GM18498 (cell line): ENCODE measurements around the gene CTXN1.
"Not testable (repeated sequence)": the region's sequence is repeated elsewhere in the genome, so short reads cannot be mapped to it uniquely, and the experiment has no call there.

ENCODE experiments used
- ATAC-seq: cut with Tn5 transposase; IDR thresholded peaks from one replicate; pipeline ENCODE4 v1.9.1; 2021; ENCODE audit warnings: mild to moderate bottlenecking, moderate library complexity; ENCODE audit not compliant: unreplicated experiment

The CTXN1 gene

DNA sequence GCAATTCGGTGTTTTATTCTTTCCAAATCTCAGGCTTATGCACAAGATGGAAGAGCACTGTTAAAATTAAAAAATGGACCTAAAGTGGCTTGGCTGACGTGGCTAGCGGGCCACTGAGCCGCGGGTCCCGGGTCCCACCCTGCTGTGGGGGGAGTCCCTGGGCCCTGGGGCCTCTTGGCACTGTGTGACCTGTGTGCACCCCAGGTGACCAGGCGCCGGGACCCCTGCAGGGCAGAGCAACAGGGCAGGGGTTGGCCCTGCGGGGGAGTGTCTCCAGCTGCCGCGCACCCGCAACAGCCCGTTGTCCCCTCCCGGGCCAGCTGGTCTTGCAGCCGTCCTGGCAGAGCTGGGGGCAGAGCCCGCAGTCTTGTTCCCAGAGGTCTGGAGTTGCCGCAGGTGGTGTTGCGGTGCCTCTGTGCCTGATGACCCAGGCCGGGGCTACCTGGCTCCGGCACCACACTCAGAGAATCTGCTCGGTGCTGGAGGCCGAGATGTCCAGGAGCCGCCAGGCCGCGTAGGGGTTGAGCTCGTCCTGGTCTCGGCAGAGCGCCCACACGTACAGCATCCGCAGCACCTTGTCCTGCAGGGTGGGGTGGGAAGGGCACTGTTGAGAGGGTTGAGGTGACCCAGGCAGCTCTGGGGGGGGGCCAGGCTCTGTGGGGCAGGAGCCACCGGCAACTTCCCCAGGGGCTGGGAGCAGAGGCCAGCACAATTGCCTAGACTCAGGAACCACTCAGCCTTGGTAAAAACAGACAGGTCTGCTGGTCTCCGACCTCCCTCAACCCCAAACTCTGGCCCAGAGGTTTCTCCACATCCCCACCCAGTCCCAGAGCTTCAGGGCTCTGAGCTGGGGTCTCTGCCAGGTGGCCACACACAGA is 1.0 kb upstream of the CTXN1 start:
- ATAC-seq: no peak

DNA sequence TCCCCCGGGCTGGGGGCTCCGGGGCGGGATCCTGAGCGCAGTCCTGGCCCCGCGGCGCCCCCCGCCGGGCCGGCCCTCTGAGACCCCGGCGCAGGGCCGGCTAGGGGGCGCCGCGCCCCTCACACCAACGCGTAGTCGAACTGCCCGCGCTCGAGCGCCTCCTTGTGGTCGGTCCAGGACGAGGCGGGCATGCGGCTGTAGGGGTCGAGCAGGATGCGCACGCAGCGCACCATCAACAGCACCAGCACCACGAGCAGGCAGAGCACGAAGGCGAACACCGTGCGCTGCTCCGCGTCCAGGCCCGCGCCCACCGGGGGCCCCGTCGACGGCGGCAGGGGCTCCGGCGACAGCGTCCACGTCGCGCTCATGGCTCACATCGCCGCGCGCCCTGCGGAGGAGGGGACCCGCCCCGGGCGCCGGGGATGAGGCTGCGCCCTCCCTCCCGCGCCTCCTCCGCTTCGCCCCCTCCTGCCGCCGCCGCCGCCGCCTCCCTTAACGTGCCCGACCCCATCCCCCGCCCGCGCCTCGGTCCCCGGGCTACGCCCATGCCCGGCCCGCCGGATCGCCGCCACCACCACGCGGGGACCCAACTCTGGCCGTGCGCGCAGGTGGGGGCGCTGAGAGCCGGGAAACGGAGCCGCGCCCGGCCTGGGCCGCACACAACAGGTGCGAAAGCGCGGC is 624 bp downstream of the CTXN1 start:
- ATAC-seq: no peak

DNA sequence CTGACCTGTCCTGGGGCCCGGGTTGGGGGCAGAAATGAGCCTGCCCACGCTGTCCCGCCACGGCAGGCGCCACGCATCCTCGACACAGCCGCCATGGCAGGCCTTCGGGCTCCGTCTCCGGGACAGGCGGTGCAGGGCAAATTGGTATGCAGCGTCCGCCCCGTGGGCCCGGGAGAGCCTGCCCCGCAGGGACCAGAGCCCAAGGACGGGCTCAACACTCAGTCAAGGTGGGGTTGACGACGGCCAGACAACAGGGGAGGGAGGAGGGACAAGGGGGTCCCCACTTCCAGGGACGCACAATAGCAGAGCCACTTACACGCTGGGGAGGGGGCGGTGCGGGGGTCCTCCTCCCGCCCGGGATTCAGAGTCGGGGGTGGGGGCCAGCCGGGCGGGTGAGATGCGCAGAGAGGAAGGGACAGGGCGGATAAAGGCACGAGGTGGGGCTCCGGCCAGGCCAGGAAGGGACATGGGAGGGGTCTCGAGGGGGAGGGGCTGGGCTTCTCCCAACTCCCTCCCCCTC is 1.2 kb downstream of the CTXN1 start:
- ATAC-seq: no peak

DNA sequence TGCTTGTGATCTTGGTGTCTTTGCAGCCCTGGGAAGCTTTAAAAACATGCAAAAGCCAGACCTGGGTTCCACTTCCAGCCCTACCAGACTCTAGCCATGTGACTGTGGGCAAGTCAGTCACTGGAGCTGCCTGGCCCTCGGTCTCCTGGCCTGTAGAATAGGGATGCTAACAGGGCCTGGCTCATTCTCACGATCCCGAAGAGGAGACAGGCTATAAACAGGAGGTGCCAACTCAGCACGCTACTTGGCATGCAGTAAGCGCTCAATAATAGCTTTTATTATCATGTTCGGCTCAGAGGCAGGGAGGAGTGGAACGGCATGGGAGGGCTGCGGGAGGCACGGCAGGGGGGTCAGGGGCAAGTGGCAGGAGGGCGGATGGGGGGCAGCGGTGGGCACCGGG is 1.7 kb downstream of the CTXN1 start:
- ATAC-seq: no peak

DNA sequence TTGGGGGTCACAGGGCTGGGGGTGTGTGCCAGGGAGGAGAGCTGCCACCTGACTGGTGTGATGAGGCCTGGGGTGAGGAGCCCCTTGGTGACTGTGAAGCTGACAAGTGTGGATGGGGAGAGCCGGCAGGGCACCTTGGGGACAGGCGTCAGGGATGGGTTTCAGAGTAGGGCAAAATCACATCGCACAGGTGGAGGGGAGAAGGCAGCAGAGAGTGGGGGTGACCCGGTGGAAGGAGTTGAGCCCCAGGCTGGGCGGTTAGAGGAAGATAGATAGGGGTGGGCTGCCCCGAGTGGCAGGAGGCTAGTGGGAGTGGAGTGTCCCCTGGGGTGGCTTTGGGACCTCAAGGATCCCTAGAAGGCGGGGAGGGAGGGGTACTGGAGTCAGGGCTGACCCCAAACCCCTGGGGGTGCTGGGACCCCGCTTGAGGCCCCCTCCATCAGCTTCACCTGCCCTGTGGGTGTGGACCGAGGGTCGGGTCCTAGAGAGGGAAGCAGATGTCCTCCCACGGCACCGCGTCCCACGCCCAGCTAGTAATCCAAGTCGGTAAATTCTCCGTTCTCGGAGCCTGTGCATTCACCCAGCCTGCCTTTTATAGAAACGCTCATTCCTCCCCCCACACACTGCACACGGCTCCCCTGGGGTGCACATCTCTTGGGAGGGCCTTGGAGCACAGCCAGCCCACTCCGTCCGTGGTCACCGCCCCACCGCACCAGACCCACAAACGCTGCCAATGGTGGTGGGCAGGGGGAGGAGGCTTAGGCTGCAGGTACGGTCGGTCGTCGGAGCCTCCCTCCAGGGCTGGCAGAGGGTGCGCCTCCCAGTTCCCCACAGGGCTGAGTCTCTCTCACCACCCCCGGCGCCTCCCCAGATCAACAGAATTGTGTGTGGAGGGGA is 2.4 kb downstream of the CTXN1 start:
- no peak for ATAC-seq

DNA sequence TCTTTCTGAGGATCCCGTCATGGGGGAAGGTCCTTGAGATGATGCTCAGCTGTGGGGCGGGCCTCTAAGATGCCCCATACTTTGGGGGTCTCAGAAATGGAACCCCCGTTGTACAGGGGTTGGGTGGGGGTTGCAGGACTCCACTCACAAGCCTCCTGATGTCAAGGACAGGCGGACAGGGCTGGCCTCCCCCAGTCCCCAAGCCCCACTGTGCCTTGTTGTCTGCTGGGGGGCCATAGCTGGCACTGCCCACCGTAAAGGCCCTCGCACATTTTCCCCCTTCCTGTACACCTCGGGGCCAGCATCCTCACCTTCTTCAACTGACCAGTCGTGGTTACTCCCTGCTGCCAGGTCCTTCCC is 3.1 kb downstream of the CTXN1 start:
- no peak for ATAC-seq

DNA sequence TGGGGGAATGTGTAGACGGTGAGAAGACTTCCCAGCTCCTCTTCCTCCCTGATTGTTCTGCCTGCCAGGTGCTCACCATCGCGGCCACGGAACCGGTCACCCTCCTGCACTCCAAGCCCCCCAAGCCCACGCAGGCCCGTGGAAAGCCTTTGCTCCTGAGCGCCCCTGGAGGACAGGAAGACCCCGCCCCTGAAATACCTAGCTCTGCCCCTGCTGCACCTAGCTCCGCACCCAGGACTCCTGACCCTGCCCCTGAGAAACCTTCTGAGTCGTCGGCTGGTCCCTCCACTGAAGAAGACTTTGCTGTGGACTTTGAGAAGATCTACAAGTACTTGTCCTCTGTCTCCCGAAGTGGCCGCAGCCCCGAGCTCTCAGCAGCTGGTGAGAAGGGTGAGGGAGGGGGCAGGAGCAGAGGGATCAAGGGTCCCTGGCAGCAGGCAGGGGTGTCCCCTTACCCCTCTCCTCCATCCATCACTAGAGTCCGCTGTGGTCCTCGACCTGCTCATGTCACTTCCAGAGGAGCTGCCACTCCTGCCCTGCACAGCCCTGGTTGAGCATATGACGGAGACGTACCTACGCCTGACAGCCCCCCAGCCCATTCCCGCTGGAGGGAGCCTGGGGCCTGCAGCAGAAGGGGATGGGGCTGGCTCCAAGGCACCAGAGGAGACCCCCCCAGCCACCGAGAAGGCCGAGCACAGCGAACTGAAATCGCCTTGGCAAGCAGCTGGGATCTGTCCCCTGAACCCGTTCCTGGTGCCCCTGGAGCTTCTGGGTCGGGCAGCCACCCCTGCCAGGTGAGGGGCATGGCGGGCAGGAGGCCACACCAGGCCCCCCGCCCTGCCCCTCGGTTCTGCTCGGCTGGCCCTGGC is 3.7 kb downstream of the CTXN1 start:
- no peak for ATAC-seq

DNA sequence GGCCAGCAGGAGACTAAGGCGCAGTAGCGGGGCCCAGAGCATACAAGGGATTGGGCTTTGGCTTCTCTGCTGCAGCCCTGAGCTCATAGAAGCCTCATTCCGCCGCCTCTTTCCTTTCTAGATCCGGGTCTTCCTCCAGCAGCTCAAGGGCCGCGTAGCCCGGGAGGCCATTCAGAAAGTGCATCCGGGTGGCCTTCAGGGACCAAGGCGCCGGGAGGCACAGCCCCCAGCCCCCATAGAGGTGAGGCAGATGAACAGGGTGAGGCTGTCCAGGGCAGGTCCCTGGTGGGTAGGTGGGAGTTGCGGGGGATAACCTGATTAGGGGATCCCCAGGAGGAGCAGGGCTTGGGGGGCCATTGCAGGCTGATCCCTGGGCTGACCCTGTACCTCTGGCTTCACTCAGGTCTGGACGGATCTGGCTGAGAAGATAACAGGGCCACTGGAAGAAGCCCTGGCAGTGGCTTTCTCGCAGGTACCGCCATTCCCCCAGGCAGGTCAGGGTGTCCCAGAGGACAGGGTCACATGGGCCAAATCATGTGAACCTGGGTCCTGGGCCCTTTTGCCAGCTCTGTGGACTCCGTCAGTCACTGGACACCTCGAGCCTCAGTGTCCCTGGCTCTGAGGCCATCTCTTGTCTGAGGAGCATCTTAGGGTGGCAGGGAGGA is 4.5 kb downstream of the CTXN1 start:
- no peak for ATAC-seq

DNA sequence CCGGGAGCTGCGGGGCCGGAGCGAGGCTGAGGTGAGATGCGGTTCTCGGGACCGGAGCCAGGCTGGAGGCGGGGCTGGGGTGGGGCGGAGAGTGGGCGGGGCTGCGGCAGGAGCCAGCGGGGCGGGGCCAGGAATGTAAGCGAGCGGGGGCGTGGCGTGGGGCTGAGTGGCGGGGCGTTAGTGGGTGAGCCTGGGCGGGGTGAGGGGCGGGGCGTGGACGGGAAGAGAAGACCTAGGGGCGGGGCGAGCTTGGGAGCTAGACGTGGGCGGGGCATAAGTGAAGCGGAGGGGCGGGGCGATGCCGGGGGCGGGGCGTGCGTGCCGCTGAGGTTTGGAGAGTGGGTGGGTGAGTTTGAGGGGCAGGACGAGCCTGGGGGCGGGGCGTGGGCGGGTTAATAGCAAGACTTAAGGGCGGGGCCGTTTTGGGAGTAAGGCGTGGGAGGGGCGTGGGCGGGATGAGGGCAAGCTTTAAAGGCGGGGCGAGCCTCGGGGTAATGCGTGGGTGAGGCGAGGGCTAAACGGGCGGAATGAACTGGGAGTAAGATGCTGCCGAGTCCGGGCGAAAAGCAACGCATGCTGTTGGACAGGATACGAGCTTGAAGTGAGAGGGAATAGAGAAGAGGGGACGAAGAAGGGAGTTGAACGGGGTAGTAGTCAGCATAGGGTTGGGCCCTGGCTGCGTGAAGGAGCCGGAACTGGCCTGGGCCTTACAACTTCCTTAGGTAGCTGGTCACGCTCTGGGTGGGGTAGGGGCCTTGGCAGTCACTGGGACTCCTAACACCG is 5.2 kb downstream of the CTXN1 start:
- ATAC-seq: peak; percentile 46

DNA sequence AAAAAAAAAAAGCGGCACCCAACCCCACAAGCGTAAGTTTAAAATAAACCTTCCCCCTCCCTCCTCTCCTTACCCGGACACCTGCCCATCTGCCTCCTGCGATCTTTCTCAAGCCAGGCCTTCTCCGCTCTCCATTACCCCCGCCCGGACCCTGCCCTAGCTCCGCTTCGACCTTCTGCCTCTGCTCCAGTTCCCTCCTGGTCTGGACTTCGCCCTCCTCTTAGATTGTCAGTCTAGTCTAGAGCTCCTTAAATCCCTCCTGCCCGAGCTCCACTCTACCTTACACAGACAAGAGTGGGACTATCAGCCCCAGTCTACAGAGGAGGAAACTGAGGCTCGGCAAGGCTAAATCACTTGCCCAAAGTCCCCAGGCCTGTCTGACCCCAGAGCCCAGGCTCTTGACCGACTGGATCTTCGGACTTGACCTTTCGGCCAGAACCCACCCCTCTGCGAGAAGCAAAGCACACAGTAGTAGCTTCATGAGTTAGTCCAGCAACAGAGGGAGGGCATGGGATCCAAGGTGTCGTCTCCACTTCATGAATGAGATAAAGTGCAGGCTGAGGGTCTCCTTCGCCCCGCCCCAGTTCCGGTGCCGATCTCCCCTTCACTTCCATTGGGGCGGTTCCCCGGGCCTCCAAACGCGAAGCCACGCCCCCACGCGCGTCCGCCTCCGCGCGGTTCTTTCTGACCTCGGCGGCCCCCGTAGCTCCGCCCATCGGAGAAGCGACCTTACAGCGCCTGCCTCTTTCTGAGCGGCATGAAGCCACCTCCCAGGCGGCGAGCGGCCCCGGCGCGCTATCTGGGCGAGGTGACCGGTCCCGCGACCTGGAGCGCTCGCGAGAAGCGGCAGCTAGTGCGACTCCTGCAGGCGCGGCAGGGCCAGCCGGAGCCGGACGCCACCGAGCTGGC is 6.1 kb downstream of the CTXN1 start, which contains the start of gene SNAPC2:
TSS of gene SNAPC2 (plus strand) at position 729 of the 909 bp plus-strand sequence. CDS start at position 758, 29 bp downstream.
- peak; percentile 70 for ATAC-seq

DNA sequence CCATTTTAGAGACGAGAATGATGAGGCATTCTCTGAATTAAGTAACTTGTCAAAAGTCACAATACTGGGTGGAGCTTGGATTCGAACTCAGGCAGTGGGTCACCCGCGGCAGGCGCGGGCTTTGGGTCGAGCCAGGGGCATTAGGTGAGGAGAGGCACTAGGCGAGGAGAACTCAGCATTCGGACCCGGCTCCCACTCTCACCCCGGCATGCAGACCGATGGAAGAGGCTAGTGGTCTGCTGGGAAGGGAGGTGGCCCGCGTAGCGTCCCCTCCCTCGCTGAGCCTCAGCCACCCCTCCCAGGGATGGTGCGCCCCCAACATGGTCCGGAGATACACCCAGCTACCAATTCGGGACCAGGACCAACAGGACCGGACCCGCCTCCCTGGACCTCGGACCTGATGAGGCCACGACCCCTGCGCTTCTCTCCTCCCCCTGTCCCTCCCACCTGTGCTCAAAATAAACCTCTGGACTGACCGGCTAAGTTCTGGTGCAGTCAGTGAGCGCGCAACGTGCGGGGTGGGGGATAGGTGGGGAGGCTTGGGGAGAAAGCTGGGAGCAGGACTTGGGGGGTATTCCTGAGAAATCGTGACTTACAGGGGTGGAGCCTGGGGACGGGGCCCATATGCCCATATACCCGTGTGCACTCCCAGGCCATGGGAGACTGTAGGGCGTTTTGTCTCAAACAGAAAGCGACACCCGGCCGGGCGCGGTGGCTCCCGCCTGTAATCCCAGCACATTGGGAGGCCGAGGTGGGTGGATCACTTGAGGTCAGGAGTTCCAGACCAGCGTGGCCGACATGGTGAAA is 7.1 kb downstream of the CTXN1 start:
- no peak for ATAC-seq

DNA sequence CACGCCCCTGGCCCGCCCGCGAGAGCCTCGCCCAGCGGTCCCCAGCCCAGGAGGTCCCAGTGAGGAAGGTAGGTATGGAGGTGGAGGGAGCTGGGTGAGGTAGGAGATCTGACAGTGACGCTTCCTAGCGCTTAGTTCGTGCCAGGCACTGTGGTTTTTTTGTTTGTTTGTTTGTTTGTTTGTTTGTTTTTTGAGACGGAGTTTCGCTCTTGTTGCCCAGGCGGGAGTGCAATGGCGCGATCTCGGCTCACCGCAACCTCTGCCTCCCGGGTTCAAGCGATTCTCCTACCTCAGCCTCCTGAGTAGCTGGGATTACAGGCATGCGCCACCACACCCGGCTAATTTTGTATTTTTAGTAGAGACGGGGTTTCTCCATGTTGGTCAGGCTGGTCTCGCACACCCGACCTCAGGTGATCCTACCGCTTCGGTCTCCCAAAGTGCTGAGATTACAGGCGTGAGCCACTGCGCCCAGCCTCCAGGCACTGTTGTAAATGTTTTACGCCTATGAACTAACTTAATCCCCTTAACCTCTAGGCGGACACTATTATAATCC is 7.8 kb downstream of the CTXN1 start:
- ATAC-seq: not testable (repeated sequence)

DNA sequence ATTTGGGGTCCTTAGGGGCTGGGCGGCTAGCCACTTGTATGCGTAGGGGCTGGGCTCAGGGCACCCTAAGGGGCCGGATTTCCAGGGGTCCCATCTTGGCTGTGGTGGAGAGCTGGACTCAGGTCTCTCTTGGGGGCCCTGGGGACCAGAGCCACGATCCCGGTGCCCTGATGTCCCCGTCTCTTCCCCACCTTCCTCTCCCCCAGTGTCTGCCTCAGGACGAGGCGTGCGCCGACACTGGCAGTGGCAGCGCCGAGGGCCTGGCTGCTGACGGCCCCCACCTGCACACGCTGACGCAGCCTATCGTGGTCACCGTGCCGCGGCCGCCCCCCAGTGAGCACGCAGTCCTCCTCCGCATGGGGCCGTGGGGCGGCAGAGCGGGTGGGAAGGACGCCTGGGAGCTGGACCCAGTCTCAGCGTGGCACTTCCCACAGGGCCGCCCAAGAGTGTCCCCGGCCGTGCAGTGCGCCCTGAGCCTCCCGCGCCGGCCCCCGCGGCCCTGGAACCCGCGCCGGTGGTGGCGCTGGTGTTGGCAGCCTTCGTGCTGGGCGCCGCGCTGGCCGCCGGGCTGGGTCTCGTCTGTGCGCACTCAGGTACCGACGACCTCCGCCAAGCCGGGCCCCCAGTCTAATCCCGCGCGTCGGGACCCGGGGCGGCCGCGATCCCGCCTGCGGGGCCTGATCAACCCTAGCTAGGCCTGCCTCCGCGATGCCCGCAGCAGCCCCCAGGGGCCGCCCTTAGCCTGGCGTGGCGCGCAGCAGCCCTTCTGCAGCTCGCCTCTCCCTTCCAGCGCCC is 8.5 kb downstream of the CTXN1 start:
- no peak for ATAC-seq

DNA sequence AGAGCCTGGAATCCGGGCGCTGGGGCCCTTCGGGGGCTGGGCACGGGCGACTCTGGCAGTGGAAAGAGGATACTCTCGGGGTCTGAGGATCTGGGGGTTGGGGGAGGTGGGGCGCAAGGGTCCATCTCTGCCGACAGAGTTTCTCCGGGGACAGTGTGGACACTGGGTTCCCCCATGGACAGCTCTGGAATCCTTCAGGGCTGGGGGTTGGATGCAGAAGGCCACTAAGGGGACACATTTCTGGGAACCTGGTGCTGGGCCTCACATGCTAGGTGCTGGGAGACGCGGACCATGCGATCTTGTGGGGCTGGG is 9.0 kb downstream of the CTXN1 start:
- ATAC-seq: no peak

DNA sequence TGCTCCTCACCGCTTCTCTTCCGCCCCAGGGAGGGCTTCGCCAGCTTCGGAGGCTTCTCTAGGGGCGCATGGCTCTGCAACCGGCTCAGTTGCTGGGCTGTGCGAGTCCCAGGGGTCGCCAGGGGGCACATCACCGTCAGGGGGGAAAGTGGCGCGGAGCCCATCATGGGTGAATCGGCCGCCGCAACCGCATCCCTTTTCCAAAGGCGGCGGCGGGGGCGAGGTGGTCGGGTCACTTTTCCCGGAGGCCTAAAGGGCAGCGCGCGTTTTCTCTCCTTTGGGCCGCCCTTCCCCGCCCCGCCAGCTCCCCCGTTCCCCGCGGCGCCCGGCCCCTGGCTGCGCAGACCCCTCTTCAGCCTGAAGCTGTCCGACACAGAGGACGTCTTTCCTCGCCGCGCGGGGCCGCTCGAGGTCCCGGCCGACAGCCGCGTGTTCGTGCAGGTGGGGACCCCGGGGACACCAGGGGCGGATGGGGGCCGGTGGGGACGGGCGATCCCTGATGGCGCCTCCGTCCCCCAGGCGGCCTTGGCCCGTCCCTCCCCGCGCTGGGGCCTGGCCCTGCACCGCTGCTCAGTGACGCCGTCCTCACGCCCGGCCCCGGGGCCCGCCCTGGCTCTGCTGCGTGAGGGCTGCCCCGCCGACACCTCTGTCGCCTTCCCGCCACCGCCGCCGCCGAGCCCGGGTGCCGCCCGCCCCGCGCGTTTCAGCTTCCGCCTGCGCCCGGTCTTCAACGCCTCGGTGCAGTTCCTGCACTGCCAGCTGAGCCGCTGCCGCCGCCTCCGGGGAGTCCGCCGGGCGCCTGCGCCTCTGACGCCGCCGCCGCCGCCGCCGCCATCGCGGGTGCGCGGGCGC is 9.6 kb downstream of the CTXN1 start:
- ATAC-seq: no peak
